ENCODE results near the gene C3orf18. TPM values are rescaled to one million over a fixed set of nuclear protein-coding genes. Genes with fewer than 3 reads are reported as not detected.

C3orf18 gene
- polyA plus RNA-seq, 1 donor from 2014 or later: 39.9 TPM

GRCh38 chr3:50600841-50601591 lies 33.5 kb upstream of the C3orf18 start:
- Histone ChIP-seq H3K27ac (ENCODE audit: low read length) (no peak overlapping the region), H3K9me2 (ENCODE audit: insufficient read depth, low read length) (no peaks in the 10 kb centered on the region), H3K4me2 (ENCODE audit: low read length) (no peak overlapping the region), H3K27me3 (ENCODE audit: insufficient read depth, low read depth, low read length) (no peaks in the 10 kb centered on the region), H3F3A (ENCODE audit: insufficient read depth, low read length, poor library complexity, severe bottlenecking) (no peaks in the 10 kb centered on the region), H3K9me3 (ENCODE audit: low read length) (no peaks in the 10 kb centered on the region), H3K9ac (ENCODE audit: low read length) (no peak overlapping the region), H4K20me1 (ENCODE audit: insufficient read depth) (no peaks in the 10 kb centered on the region), H3K79me2 (replicated peaks; ENCODE audit: insufficient read depth, low read length) (no peaks in the 10 kb centered on the region), H3K4me3 (ENCODE audit: low read length) (no peak overlapping the region), H3K36me3 (ENCODE audit: insufficient read depth, low read length) (no peaks in the 10 kb centered on the region), H2AFZ (ENCODE audit: low read depth, low read length) (no peak overlapping the region)
- no peak for TF ChIP-seq RAD21 (conservative IDR thresholded peaks at IDR 0.05)
- TF ChIP-seq CTCF (IDR thresholded peaks at IDR 0.05; ENCODE audit: poor library complexity, severe bottlenecking): no peak

GRCh38 chr3:50600141-50600753 lies 32.7 kb upstream of the C3orf18 start:
- Histone ChIP-seq H3K9me2 (ENCODE audit: insufficient read depth, low read length) (no peaks in the 10 kb centered on the region), H3K79me2 (replicated peaks; ENCODE audit: insufficient read depth, low read length) (no peaks in the 10 kb centered on the region), H2AFZ (ENCODE audit: low read depth, low read length) (no peak overlapping the region), H3K9ac (ENCODE audit: low read length) (no peak overlapping the region), H3K36me3 (ENCODE audit: insufficient read depth, low read length) (no peaks in the 10 kb centered on the region), H4K20me1 (ENCODE audit: insufficient read depth) (no peaks in the 10 kb centered on the region), H3K27me3 (ENCODE audit: insufficient read depth, low read depth, low read length) (no peaks in the 10 kb centered on the region), H3K9me3 (ENCODE audit: low read length) (no peaks in the 10 kb centered on the region), H3K27ac (ENCODE audit: low read length) (no peak overlapping the region), H3F3A (ENCODE audit: insufficient read depth, low read length, poor library complexity, severe bottlenecking) (no peaks in the 10 kb centered on the region), H3K4me2 (ENCODE audit: low read length) (no peak overlapping the region), H3K4me3 (ENCODE audit: low read length) (no peak overlapping the region)
- TF ChIP-seq POLR2AphosphoS5 (IDR thresholded peaks at IDR 0.05) (no peak), EZH2 (IDR thresholded peaks at IDR 0.05; ENCODE audit: borderline replicate concordance, insufficient read depth, low read length, poor library complexity, severe bottlenecking) (no peak), REST (IDR thresholded peaks at IDR 0.05; ENCODE audit: borderline replicate concordance) (no peak), RAD21 (conservative IDR thresholded peaks at IDR 0.05) (no peak), SMC3 (conservative IDR thresholded peaks at IDR 0.05; ENCODE audit: poor library complexity) (no peak), EP300 (conservative IDR thresholded peaks at IDR 0.05; ENCODE audit: poor library complexity, severe bottlenecking) (no peak), TAF1 (IDR thresholded peaks at IDR 0.05; ENCODE audit: low read depth) (no peak), MXI1 (conservative IDR thresholded peaks at IDR 0.05; ENCODE audit: poor library complexity, severe bottlenecking) (no peak), CTCF (IDR thresholded peaks at IDR 0.05; ENCODE audit: poor library complexity, severe bottlenecking) (no peak)

All from neural cell (in vitro differentiated cells).